GM23338 (cell line): ENCODE data around the gene NDUFAF7. TPM values are rescaled to one million over a fixed set of nuclear protein-coding genes. Genes with fewer than 3 reads are reported as not detected.

Experiments
- ATAC-seq: fragments of 200-7000 bp; cut with Tn5 transposase; 3 replicates; pipeline ENCODE4 v1.9.1; 2020
- DNase-seq: peaks from one replicate; pipeline ENCODE4 v3.0.0-alpha.2; 2015; ENCODE audit warnings: low spot score
- H2AFZ ChIP-seq: fragments of 200-600 bp; sonication (generic); 2 replicates; pipeline ENCODE4 v1.8.0; 2016; ENCODE audit warnings: antibody characterized with exemption, mild to moderate bottlenecking, moderate library complexity
- H3F3A ChIP-seq: fragments of 200-600 bp; sonication (generic); replicated peaks from 2 replicates; pipeline ENCODE4 v1.8.0; 2017; ENCODE audit warnings: antibody characterized with exemption, mixed run types, low read depth
- H3K27ac ChIP-seq: fragments of 200-600 bp; sonication (generic); 2 replicates; pipeline ENCODE4 v1.6.1; 2016; ENCODE audit warnings: low read depth
- H3K27me3 ChIP-seq: fragments of 200-600 bp; sonication (generic); 2 replicates; pipeline ENCODE4 v1.8.0; 2016; ENCODE audit warnings: mild to moderate bottlenecking, mixed run types, moderate library complexity; ENCODE audit not compliant: insufficient read depth
- H3K36me3 ChIP-seq: fragments of 200-600 bp; sonication (generic); 2 replicates; pipeline ENCODE4 v1.8.0; 2016; ENCODE audit warnings: mild to moderate bottlenecking; ENCODE audit not compliant: insufficient read depth
- H3K4me1 ChIP-seq: fragments of 200-600 bp; sonication (generic); 2 replicates; pipeline ENCODE4 v1.8.0; 2016; ENCODE audit warnings: mild to moderate bottlenecking, moderate library complexity; ENCODE audit not compliant: insufficient read depth
- H3K4me2 ChIP-seq: fragments of 200-600 bp; sonication (generic); 2 replicates; pipeline ENCODE4 v1.7.1; 2017; ENCODE audit warnings: mixed run types
- H3K4me3 ChIP-seq: fragments of 200-600 bp; sonication (generic); 2 replicates; pipeline ENCODE4 v1.6.1; 2016; ENCODE audit warnings: mixed run types
- H3K79me2 ChIP-seq: fragments of 200-600 bp; sonication (generic); replicated peaks from 2 replicates; pipeline ENCODE4 v1.8.0; 2017; ENCODE audit warnings: mild to moderate bottlenecking; ENCODE audit not compliant: insufficient read depth
- H3K9me2 ChIP-seq: fragments of 200-600 bp; sonication (generic); 2 replicates; pipeline ENCODE4 v1.8.0; 2017; ENCODE audit not compliant: insufficient read depth
- H4K20me1 ChIP-seq: fragments of 200-600 bp; sonication (generic); replicated peaks from 2 replicates; pipeline ENCODE4 v1.8.0; 2017; ENCODE audit warnings: mild to moderate bottlenecking; ENCODE audit not compliant: insufficient read depth
- H3K27ac Mint-ChIP-seq: 2 replicates; pipeline ENCODE4 v1.8.0; 2020; ENCODE audit warnings: inconsistent platforms, mild to moderate bottlenecking, moderate library complexity, mixed read lengths
- H3K27me3 Mint-ChIP-seq: 3 replicates; pipeline ENCODE4 v1.8.0; 2022; ENCODE audit warnings: low read depth, mild to moderate bottlenecking, moderate library complexity, mixed read lengths, inconsistent platforms; ENCODE audit not compliant: insufficient read depth, poor library complexity
- H3K36me3 Mint-ChIP-seq: 3 replicates; pipeline ENCODE4 v1.8.0; 2021; ENCODE audit warnings: low read depth, mild to moderate bottlenecking, inconsistent platforms, moderate library complexity, mixed read lengths
- H3K4me1 Mint-ChIP-seq: 3 replicates; pipeline ENCODE4 v1.8.0; 2020; ENCODE audit warnings: mild to moderate bottlenecking, inconsistent platforms, mixed read lengths
- H3K4me3 Mint-ChIP-seq: 3 replicates; pipeline ENCODE4 v1.8.0; 2021; ENCODE audit warnings: moderate library complexity, mild to moderate bottlenecking, inconsistent platforms, mixed read lengths
- H3K9me3 Mint-ChIP-seq: 3 replicates; pipeline ENCODE4 v1.8.0; 2020; ENCODE audit warnings: moderate library complexity, mild to moderate bottlenecking, inconsistent platforms, mixed read lengths
- CREB1 ChIP-seq: fragments of 250-450 bp; sonication (Bioruptor Pico); IDR thresholded peaks from 2 replicates; pipeline ENCODE4 v1.5.0; 2020; ENCODE audit warnings: low read depth, mild to moderate bottlenecking, moderate library complexity
- ETS1 ChIP-seq: IDR thresholded peaks from 2 replicates; pipeline ENCODE4 v1.6.1; 2016; ENCODE audit warnings: antibody characterized with exemption
- EZH2phosphoT487 ChIP-seq: fragments of 200-600 bp; sonication (generic); IDR thresholded peaks from one replicate; pipeline ENCODE4 v1.8.1; 2018; ENCODE audit warnings: antibody characterized with exemption; ENCODE audit not compliant: unreplicated experiment
- JUNB ChIP-seq: IDR thresholded peaks from one replicate; pipeline ENCODE4 v1.6.1; 2016; ENCODE audit warnings: antibody characterized with exemption; ENCODE audit not compliant: unreplicated experiment
- NANOG ChIP-seq: IDR thresholded peaks from 2 replicates; pipeline ENCODE4 v1.6.1; 2016; ENCODE audit warnings: antibody characterized with exemption, borderline replicate concordance
- POLR2AphosphoS5 ChIP-seq: IDR thresholded peaks from 2 replicates; pipeline ENCODE4 v1.6.1; 2016; ENCODE audit warnings: antibody characterized with exemption, low read depth
- REST ChIP-seq: IDR thresholded peaks from one replicate; pipeline ENCODE4 v1.6.1; 2018; ENCODE audit warnings: antibody characterized with exemption; ENCODE audit not compliant: unreplicated experiment
- STAT1 ChIP-seq: IDR thresholded peaks from one replicate; pipeline ENCODE4 v1.6.1; 2016; ENCODE audit warnings: antibody characterized with exemption; ENCODE audit not compliant: unreplicated experiment
- ZNF114 ChIP-seq: fragments of 250-450 bp; sonication (Bioruptor Pico); IDR thresholded peaks from 2 replicates; pipeline ENCODE4 v1.5.0; 2020; ENCODE audit warnings: mild to moderate bottlenecking, moderate library complexity
- ZNF331 ChIP-seq: fragments of 250-450 bp; sonication (Bioruptor Pico); IDR thresholded peaks from 2 replicates; pipeline ENCODE4 v1.5.0; 2020; ENCODE audit warnings: low read depth, mild to moderate bottlenecking, moderate library complexity
- polyA plus RNA-seq: library from polyadenylated mRNA; unstranded; fragments of >200 nt; fragmentation: Nextera tagmentation; extraction: Ambion mirVana; gene quantifications from 2 replicates; pipeline ENCODE4 v1.2.1, GENCODE V29; 2016
- total RNA-seq: library from RNA; depleted of rRNA; stranded (reverse); fragments of >200 nt; shearing (Covaris generic); gene quantifications from 2 replicates; pipeline ENCODE4 v1.2.3, GENCODE V29; 2014
- TF ChIP-seq, protein P1 (sequence below), 2 experiments: fragments of 200-600 bp in 1 of 2; sonication (generic) in 1 of 2; conservative IDR thresholded peaks; 2 replicates each; pipeline versions ENCODE4 v1.5.1 to v1.6.1; 2016 to 2017; ENCODE audit warnings: antibody characterized with exemption in 2 of 2, low read depth in 2 of 2, mild to moderate bottlenecking in 2 of 2, moderate library complexity in 1 of 2

The NDUFAF7 gene
- total and polyA plus RNA-seq, 2 experiments from 2014 or later: 47.4 to 58.2 TPM

DNA sequence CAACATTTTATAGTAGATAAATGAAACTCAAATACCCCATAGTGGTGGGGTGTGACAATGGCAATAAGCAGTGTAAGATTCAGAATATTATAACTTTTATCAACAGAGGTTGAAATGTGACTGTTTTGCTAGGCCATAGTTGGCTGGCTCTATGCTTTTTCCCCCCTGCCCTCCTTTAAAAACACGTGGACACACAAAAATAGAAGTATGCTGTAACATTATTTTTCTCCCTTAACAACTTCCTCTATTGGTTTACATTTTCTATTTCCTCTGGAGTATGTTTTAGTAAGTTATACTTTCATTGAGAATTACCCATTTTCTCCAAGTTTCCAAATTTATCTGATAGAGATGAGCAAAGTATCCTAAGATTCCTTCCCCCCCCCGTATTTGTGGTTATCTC is 31.1 kb downstream of the NDUFAF7 start:
- Mint-ChIP-seq H3K4me3 (no peak overlapping the region), H3K27ac (no peak overlapping the region), H3K4me1 (peaks cover 16% of the 10 kb centered on the region), H3K9me3 (no peaks in the 10 kb centered on the region), H3K36me3 (peaks cover 17% of the 10 kb centered on the region; the same call in 2 of the 3 replicates), H3K27me3 (peaks cover 4% of the 10 kb centered on the region)
- no peak for DNase-seq
- Histone ChIP-seq H3F3A (peaks cover 3% of the 10 kb centered on the region; the same call in 1 of the 2 replicates), H3K4me1 (peaks cover 9% of the 10 kb centered on the region), H3K4me2 (no peak overlapping the region), H3K9me2 (no peaks in the 10 kb centered on the region), H3K79me2 (no peaks in the 10 kb centered on the region), H3K4me3 (no peak overlapping the region), H3K27me3 (no peaks in the 10 kb centered on the region), H3K27ac (no peak overlapping the region), H3K36me3 (peaks cover 15% of the 10 kb centered on the region), H2AFZ (no peak overlapping the region), H4K20me1 (no peaks in the 10 kb centered on the region; the same call in 1 of the 2 replicates)
- TF ChIP-seq STAT1: no peak
- TF ChIP-seq POLR2AphosphoS5: no peak
- TF ChIP-seq EZH2phosphoT487: no peak
- TF ChIP-seq JUNB: no peak
- no peak for TF ChIP-seq NANOG
- no peak for TF ChIP-seq ZNF114 (CRISPR knock-in tag)
- no peak for TF ChIP-seq ZNF331 (CRISPR knock-in tag)
- no peak for ATAC-seq

- Histone ChIP-seq H3K27me3 (no peaks in the 10 kb centered on the region), H3K9me2 (no peaks in the 10 kb centered on the region), H3K4me3 (no peak overlapping the region), H3K79me2 (no peaks in the 10 kb centered on the region), H3F3A (0 out of 2 replicates have a peak, but pooled peaks cover 3% of the 10 kb centered on the region), H3K27ac (no peak overlapping the region), H2AFZ (no peak overlapping the region), H3K4me1 (peaks cover 9% of the 10 kb centered on the region), H4K20me1 (no peaks in the 10 kb centered on the region; the same call in 1 of the 2 replicates), H3K36me3 (peaks cover 16% of the 10 kb centered on the region), H3K4me2 (no peak overlapping the region)
- Mint-ChIP-seq H3K9me3 (no peaks in the 10 kb centered on the region), H3K27ac (no peak overlapping the region), H3K4me1 (peaks cover 16% of the 10 kb centered on the region), H3K36me3 (peaks cover 19% of the 10 kb centered on the region), H3K27me3 (peaks cover 4% of the 10 kb centered on the region), H3K4me3 (no peak overlapping the region)
- ATAC-seq: peak; percentile 62
- peak; percentile 43 for DNase-seq
- TF ChIP-seq, protein P1, sequence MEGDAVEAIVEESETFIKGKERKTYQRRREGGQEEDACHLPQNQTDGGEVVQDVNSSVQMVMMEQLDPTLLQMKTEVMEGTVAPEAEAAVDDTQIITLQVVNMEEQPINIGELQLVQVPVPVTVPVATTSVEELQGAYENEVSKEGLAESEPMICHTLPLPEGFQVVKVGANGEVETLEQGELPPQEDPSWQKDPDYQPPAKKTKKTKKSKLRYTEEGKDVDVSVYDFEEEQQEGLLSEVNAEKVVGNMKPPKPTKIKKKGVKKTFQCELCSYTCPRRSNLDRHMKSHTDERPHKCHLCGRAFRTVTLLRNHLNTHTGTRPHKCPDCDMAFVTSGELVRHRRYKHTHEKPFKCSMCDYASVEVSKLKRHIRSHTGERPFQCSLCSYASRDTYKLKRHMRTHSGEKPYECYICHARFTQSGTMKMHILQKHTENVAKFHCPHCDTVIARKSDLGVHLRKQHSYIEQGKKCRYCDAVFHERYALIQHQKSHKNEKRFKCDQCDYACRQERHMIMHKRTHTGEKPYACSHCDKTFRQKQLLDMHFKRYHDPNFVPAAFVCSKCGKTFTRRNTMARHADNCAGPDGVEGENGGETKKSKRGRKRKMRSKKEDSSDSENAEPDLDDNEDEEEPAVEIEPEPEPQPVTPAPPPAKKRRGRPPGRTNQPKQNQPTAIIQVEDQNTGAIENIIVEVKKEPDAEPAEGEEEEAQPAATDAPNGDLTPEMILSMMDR (conservative IDR thresholded peaks at IDR 0.05; ENCODE audit: low read depth in 2 of 2): peak; percentile 25 to 57; a peak in 3 of 4 replicates
- no peak for TF ChIP-seq ZNF114 (CRISPR knock-in tag)
These were observed 32.4 kb downstream of the NDUFAF7 start for GRCh38 chr2:37263839-37264238.

GRCh38 chr2:37267685-37268084 is 36.2 kb downstream of the NDUFAF7 start:
- H3K27ac Mint-ChIP-seq: no peak overlapping the region
- H3K36me3 ChIP-seq: peaks cover 12% of the 10 kb centered on the region

More at GRCh38 chr2:37267685-37268084, 36.2 kb downstream of the NDUFAF7 start:
- ATAC-seq: no peak
- Mint-ChIP-seq H3K36me3 (peaks cover 32% of the 10 kb centered on the region), H3K4me1 (peaks cover 30% of the 10 kb centered on the region), H3K4me3 (no peak overlapping the region), H3K27me3 (no peaks in the 10 kb centered on the region), H3K9me3 (no peaks in the 10 kb centered on the region)
- Histone ChIP-seq H3K27ac (peak overlapping the region; percentile 23; the same call in 1 of the 2 replicates), H2AFZ (no peak overlapping the region), H3K9me2 (no peaks in the 10 kb centered on the region), H3K27me3 (no peaks in the 10 kb centered on the region), H3K4me1 (peaks cover 9% of the 10 kb centered on the region), H3K4me3 (no peak overlapping the region), H3F3A (no peaks in the 10 kb centered on the region), H3K4me2 (no peak overlapping the region), H4K20me1 (no peaks in the 10 kb centered on the region; the same call in 1 of the 2 replicates), H3K79me2 (no peaks in the 10 kb centered on the region)
- no peak for DNase-seq
- no peak for TF ChIP-seq ZNF114 (CRISPR knock-in tag)
- no peak for TF ChIP-seq EZH2phosphoT487
- TF ChIP-seq JUNB: no peak
- no peak for TF ChIP-seq REST
- TF ChIP-seq STAT1: no peak
- no peak for TF ChIP-seq CREB1
- TF ChIP-seq ETS1: no peak
